HG03558 (cell line): ENCODE results near the gene FAM241B.

ENCODE experiments used
- ATAC-seq: cut with Tn5 transposase; IDR thresholded peaks from one replicate; pipeline ENCODE4 v1.9.1; 2021; ENCODE audit warnings: moderate number of reproducible peaks; ENCODE audit not compliant: unreplicated experiment; ENCODE audit errors: extremely low read depth

FAM241B gene

GRCh38 chr10:69662901-69663300 lies 32.9 kb downstream of the FAM241B start:
- ATAC-seq, result no peak

DNA sequence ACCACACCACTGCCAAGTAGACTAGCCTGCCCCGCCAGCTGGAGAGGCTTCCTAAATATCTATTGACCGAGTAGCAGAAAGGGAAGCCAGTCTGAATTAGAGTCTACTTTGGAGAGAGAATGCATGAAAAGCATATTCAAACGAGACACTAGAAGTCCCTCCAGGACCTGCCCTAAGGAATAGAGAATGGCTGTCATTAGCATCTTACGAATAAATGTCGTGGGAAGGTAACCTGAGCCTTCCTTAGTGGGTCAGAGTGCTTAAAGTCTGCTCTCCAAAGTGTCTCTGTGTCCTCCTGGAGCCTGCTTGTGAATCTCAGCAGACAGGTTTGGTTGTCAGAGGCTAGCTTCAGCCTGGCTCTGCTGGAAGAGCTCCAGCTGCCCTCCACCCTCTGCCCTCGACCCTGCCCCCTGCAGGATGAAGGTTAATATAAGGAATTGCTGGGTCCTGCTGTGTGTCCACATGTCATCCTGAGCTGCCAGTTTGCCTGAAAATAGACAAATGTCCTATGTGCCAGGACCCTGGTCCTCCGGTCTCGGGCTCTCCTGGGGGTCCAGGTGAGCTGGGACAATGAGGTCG lies 33.4 kb downstream of the FAM241B start:
- no peak for ATAC-seq

DNA sequence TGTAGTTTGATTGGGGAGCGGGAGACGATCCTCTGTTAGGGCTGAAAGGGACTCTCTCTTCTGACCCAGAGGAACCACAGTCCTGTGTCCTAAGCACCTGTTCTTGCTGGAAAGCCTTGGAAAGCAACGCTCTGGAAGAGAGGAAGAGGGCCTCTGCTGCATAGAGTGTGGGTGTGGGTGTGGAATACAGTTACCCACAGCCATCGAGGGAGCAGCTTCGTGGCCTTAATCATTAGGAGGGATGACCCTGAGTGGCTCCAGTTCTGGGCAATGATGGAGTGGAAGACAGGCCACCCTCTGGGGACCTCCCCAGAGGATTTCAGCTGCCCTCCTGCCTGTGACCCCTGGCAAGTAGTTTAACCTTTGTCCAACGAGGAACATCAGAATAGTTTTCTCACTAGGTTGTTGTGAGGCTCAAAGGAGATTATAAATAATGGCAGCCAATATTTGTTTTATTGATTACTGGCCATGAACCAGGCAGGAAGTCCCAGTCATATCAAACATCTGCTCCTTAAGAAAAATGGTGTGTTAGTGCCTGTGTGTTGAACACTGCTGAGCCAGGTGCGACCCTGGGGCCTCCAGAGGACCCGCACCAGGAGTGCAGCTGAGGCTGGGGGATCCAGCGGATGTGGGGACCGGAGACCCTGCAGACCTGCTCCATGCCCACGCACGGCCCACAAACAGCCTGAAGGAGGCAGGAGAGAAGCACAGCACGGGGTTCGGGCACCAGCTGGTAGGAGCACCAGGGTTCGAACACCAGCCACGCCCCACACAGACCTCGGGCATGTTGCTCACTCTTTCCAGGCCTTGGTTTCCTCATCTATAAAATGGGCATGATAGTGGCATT lies 35.6 kb downstream of the FAM241B start:
- no peak for ATAC-seq

GRCh38 chr10:69666756-69667155 lies 36.7 kb downstream of the FAM241B start:
- no peak for ATAC-seq

- no peak for ATAC-seq
Observed at GRCh38 chr10:69668721-69669120, 38.7 kb downstream of the FAM241B start.

- no peak for ATAC-seq
Observed at GRCh38 chr10:69669409-69669808, 39.4 kb downstream of the FAM241B start.

- no peak for ATAC-seq
Observed at GRCh38 chr10:69673521-69673920, 43.5 kb downstream of the FAM241B start.

- ATAC-seq, result no peak
Observed at GRCh38 chr10:69674786-69675185, 44.7 kb downstream of the FAM241B start.

GRCh38 chr10:69676301-69676700 lies 46.3 kb downstream of the FAM241B start:
- no peak for ATAC-seq

DNA sequence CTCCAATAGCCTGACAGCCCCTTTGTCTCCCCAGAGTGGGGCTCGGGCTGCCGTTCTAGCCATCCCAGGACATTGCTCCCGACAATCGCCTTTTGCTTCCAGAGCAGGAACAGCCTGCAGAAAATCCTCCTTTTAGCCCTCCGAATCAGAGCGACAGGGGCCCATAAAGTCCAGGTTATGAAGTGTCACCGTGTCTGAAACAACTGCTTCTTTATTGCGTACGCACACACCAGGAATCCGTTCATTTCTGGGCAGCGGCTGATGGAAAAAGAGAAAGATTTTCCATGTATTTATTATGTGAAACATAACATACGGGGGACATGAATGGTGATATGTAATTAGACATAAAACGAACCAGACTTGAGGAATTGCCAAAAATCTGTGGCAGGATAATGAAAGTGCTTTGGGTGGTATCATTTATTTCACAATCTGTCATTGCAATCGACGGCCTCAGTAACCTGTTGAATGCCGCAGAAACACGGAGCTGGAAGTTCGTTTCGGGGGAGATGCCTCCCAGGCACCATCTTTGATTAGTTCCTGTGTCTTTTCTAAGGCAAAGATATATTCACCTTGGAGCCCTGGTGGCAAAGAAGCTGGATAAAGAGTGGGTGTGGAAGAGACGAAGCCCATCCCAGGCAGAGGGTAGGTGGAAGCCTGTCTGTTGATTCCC lies 48.1 kb downstream of the FAM241B start:
- ATAC-seq, result no peak

GRCh38 chr10:69679736-69680135 lies 49.7 kb downstream of the FAM241B start:
- ATAC-seq, result no peak

DNA sequence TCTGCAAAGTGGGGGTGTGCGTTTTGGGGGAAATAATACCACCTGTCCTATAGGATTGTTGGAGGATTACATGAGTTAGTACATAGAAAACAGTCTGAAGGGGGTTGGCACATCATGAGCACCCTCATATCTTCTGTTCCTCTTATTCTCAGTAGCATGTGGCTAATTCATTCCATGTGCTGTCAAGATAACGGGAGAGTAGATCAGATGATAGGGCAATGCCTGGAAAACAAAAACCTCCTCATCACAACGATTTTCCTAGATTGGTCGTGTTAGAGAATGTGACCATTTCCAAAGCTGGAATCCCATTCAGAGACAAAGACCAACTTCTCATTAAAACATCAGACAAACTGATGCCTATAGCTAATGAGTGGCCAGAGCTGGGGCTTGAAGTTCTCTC lies 50.6 kb downstream of the FAM241B start:
- no peak for ATAC-seq

- ATAC-seq, result no peak
Observed at GRCh38 chr10:69681436-69681835, 51.4 kb downstream of the FAM241B start.

GRCh38 chr10:69682955-69683474 lies 53.0 kb downstream of the FAM241B start:
- ATAC-seq, result no peak
